HepG2 (cell line): ENCODE data around the gene MIB1. TPM values are rescaled to one million over a fixed set of nuclear protein-coding genes. Genes with fewer than 3 reads are reported as not detected.

Experiments used
- ATAC-seq: fragments of 200-7000 bp; cut with Tn5 transposase; 3 replicates; pipeline ENCODE4 v1.9.1; 2020; ENCODE audit warnings: mild to moderate bottlenecking, moderate library complexity
- BruUV-seq: library from RNA; stranded (reverse); fragments of 400-500 nt; replicated peaks from 2 replicates; lab custom pipeline; 2021; lab: Mats Ljungman, UMichigan
- CTCF ChIA-PET: fragments of 300-600 bp; formaldehyde crosslinking; extraction: SDS; loops from one replicate; lab custom pipeline; 2021; ENCODE audit warnings: low total read pairs, inconsistent platforms, low intra/inter-chr PET ratio; lab: Yijun Ruan, JAX
- POLR2A ChIA-PET: fragments of 350-600 bp; sonication (Branson Sonifier 250); formaldehyde crosslinking; loops from one replicate; lab custom pipeline; 2020; ENCODE audit warnings: antibody characterized with exemption, inconsistent platforms; lab: Yijun Ruan, JAX
- DNase-seq: peaks from one replicate; pipeline ENCODE4 v3.0.0-alpha.2; 2015; ENCODE audit warnings: low spot score
- FAIRE-seq: peaks from 3 replicates; lab custom pipeline; 2011; peaks lifted over from hg19 to GRCh38; lab: Jason Lieb, UNC
- H2AFZ ChIP-seq: one replicate; pipeline ENCODE4 v1.6.1; 2011; ENCODE audit warnings: low read length, inconsistent platforms
- H3K27ac ChIP-seq: fragments of 300-600 bp; 3 replicates; pipeline ENCODE4 v1.8.0; 2011; ENCODE audit warnings: mixed run types, mild to moderate bottlenecking, mixed read lengths, low read length, inconsistent platforms; ENCODE audit not compliant: insufficient read depth; ENCODE audit errors: extremely low read length
- H3K27me3 ChIP-seq, 2 experiments: fragments of 200-600 bp in 1 of 2; 2 replicates in 1 of 2; 3 replicates in 1 of 2; pipeline versions ENCODE4 v1.6.0 to v1.8.0; 2011; ENCODE audit warnings: low read length in 2 of 2, mild to moderate bottlenecking in 2 of 2, moderate library complexity in 2 of 2, inconsistent platforms in 1 of 2; ENCODE audit not compliant: insufficient read depth in 2 of 2, control insufficient read depth in 1 of 2
- H3K36me3 ChIP-seq, 2 experiments: fragments of 200-600 bp in 1 of 2; replicated peaks in 1 of 2; 2 replicates in 1 of 2; 3 replicates in 1 of 2; pipeline versions ENCODE4 v1.5.1 to v1.8.0; 2011; ENCODE audit warnings: low read length in 2 of 2, inconsistent platforms in 1 of 2; ENCODE audit not compliant: insufficient read depth in 2 of 2, control insufficient read depth in 1 of 2
- H3K4me1 ChIP-seq: 2 replicates; pipeline ENCODE4 v1.5.1; 2012; ENCODE audit warnings: low read length, inconsistent platforms; ENCODE audit not compliant: insufficient read depth
- H3K4me2 ChIP-seq: 2 replicates; pipeline ENCODE4 v1.6.0; 2011; ENCODE audit warnings: low read depth, low read length, inconsistent platforms
- H3K4me3 ChIP-seq, 3 experiments: fragments of 200-600 bp in 1 of 3; sonication (generic), shearing (Covaris generic) in 1 of 3; replicated peaks in 1 of 3; 2 replicates each; pipeline ENCODE4 v1.5.1; 2011 to 2016; ENCODE audit warnings: low read length in 3 of 3, inconsistent platforms in 2 of 3, low read depth in 2 of 3, mild to moderate bottlenecking in 2 of 3, control low read depth in 1 of 3, mixed read lengths in 1 of 3; ENCODE audit not compliant: insufficient read depth in 1 of 3
- H3K79me2 ChIP-seq: one replicate; pipeline ENCODE4 v1.6.1; 2011; ENCODE audit warnings: low read length, inconsistent platforms; ENCODE audit not compliant: insufficient read depth
- H3K9ac ChIP-seq: 2 replicates; pipeline ENCODE4 v1.6.0; 2011; ENCODE audit warnings: mild to moderate bottlenecking, low read depth, low read length, inconsistent platforms; ENCODE audit not compliant: insufficient read depth
- H3K9me3 ChIP-seq: 2 replicates; pipeline ENCODE4 v1.5.1; 2012; ENCODE audit warnings: mild to moderate bottlenecking, low read length
- H4K20me1 ChIP-seq: 2 replicates; pipeline ENCODE4 v1.6.0; 2011; ENCODE audit warnings: inconsistent platforms, mild to moderate bottlenecking, low read length, moderate library complexity; ENCODE audit not compliant: insufficient read depth
- BRD4 ChIP-seq: sonication (generic); formaldehyde crosslinking; IDR thresholded peaks from 2 replicates; pipeline ENCODE4 v1.4.0; 2020; ENCODE audit warnings: missing genetic modification reagents
- CBFB ChIP-seq: sonication (generic); formaldehyde crosslinking; IDR thresholded peaks from 2 replicates; pipeline ENCODE4 v1.4.0; 2020; ENCODE audit warnings: missing genetic modification reagents
- CEBPG ChIP-seq: IDR thresholded peaks from 2 replicates; pipeline ENCODE4 v1.6.1; 2016
- NRL ChIP-seq: sonication (generic); formaldehyde crosslinking; IDR thresholded peaks from 2 replicates; pipeline ENCODE4 v1.5.0; 2020; ENCODE audit warnings: missing genetic modification reagents, mild to moderate bottlenecking, moderate library complexity, borderline replicate concordance
- SMC3 ChIP-seq: IDR thresholded peaks from 2 replicates; pipeline ENCODE4 v1.6.1; 2011; ENCODE audit warnings: low read length, improper control_type of control experiment
- SOX13 ChIP-seq, 3 experiments: fragments of 450-650 bp in 1 of 3; sonication (generic) in 1 of 3; formaldehyde crosslinking in 1 of 3; IDR thresholded peaks in 2 of 3; conservative IDR thresholded peaks in 1 of 3; 2 replicates each; pipeline versions ENCODE4 v1.5.0 to v1.6.1; 2016 to 2020; ENCODE audit warnings: antibody characterized with exemption in 1 of 3, mild to moderate bottlenecking in 1 of 3, missing compliant biosample characterization in 1 of 3, missing genetic modification reagents in 1 of 3, moderate library complexity in 1 of 3
- ZNF446 ChIP-seq: sonication (generic); formaldehyde crosslinking; IDR thresholded peaks from 2 replicates; pipeline ENCODE4 v1.5.0; 2020; ENCODE audit warnings: mild to moderate bottlenecking, missing genetic modification reagents
- ZNF569 ChIP-seq: sonication (generic); formaldehyde crosslinking; IDR thresholded peaks from 2 replicates; pipeline ENCODE4 v1.5.0; 2020; ENCODE audit warnings: mild to moderate bottlenecking, missing genetic modification reagents, moderate library complexity, borderline replicate concordance
- ZNF589 ChIP-seq: sonication (generic); formaldehyde crosslinking; conservative IDR thresholded peaks from 2 replicates; pipeline ENCODE4 v1.8.0; 2022; ENCODE audit warnings: mild to moderate bottlenecking, moderate library complexity, missing genetic modification reagents
- ZNF660 ChIP-seq: sonication (generic); formaldehyde crosslinking; IDR thresholded peaks from 2 replicates; pipeline ENCODE4 v1.5.1; 2020; ENCODE audit warnings: mild to moderate bottlenecking, low read depth, missing genetic modification reagents, borderline replicate concordance
- WGBS: methylation state at CpG from one replicate; pipeline ENCODE4 v1.1.6; 2017; ENCODE audit warnings: low lambda C conversion rate; 5-methylcytosine and 5-hydroxymethylcytosine counted together
- in situ Hi-C: cut with HindIII; loops from 2 replicates; pipeline ENCODE4 v1.10.0; 2017; ENCODE audit warnings: low pct_unique_long_range_greater_than_20kb; ENCODE audit not compliant: extremely low pct_ligation_motif_present
- intact Hi-C: fragments of 100-400 bp; cut with micrococcal nuclease; formaldehyde crosslinking; loops from one replicate; pipeline ENCODE4 v1.10.0; 2022; ENCODE audit not compliant: unreplicated experiment
- polyA plus RNA-seq, 8 experiments: library from polyadenylated mRNA; depleted of rRNA in 3 of 8; stranded (reverse) in 7 of 8; unstranded in 1 of 8; fragments of >200 nt; fragmentation: Illumina TruSeq in 4 of 8; extraction: Trizol in 4 of 8; gene quantifications; 2 replicates each; pipeline versions ENCODE4 v1.2.1 to v1.2.3, GENCODE V29; 2011 to 2016; ENCODE audit warnings: low read depth in 4 of 8, missing spikeins in 1 of 8, mixed read lengths in 1 of 8; ENCODE audit not compliant: insufficient read depth in 1 of 8
- total RNA-seq, 5 experiments: library from RNA; depleted of rRNA; stranded (reverse); fragments of >200 nt; fragmentation: Illumina TruSeq; extraction: Trizol; gene quantifications; 2 replicates each; pipeline ENCODE4 v1.2.3, GENCODE V29; 2016; ENCODE audit warnings: low read depth in 1 of 5

Gene MIB1
- total and polyA plus RNA-seq, 2 of the 13 experiments (the other 11 are each of a cell fraction or from before 2014, with no cell fraction given): 12.0 to 47.0 TPM

- ATAC-seq (no peak), DNase-seq (no peak), FAIRE-seq (no peak)
- Histone ChIP-seq H3K4me2 (no peak overlapping the region), H3K36me3 (peaks cover 2 to 34% of the 10 kb centered on the region in 2 experiments; a peak in 4 of 5 replicates), H3K9ac (no peak overlapping the region), H4K20me1 (no peaks in the 10 kb centered on the region), H3K9me3 (no peaks in the 10 kb centered on the region), H3K79me2 (no peaks in the 10 kb centered on the region), H3K27ac (no peak overlapping the region), H3K4me3 (no peak overlapping the region), H3K27me3 (no peaks in the 10 kb centered on the region), H2AFZ (no peak overlapping the region), H3K4me1 (peaks cover 13% of the 10 kb centered on the region)
- in situ Hi-C loops (no loop called here), intact Hi-C loops (no loop called here)
- no TSS peak for BruUV-seq
- TF ChIP-seq ZNF589 (CRISPR knock-in tag): no peak
- TF ChIP-seq ZNF569 (CRISPR knock-in tag): no peak
- no peak for TF ChIP-seq BRD4
- TF ChIP-seq CBFB: no peak
- TF ChIP-seq ZNF446: no peak
- TF ChIP-seq NRL: no peak
- no peak for TF ChIP-seq SMC3
- TF ChIP-seq ZNF660 (CRISPR knock-in tag): no peak
- ChIA-PET POLR2A (no interaction called here), CTCF (no interaction called here)
- WGBS: 93% methylated on average over 5 of the region's 5 CpGs
These were observed 123.8 kb downstream of the MIB1 start for GRCh38 chr18:21864386-21864785.

GRCh38 chr18:21865043-21865442 lies 124.5 kb downstream of the MIB1 start:
- H3K27me3 ChIP-seq: no peaks in the 10 kb centered on the region
- 48% methylated on average over 2 of the region's 2 CpGs for WGBS
- no peak for TF ChIP-seq CEBPG
- no peak for TF ChIP-seq SOX13 (IDR thresholded peaks at IDR 0.05)
- peak in 1 of 2 experiments; percentile 42; a peak in 1 of 4 replicates for TF ChIP-seq SOX13 (CRISPR knock-in tag; conservative IDR thresholded peaks at IDR 0.05 in 1 of 2, IDR thresholded peaks at IDR 0.05 in 1 of 2)
- TF ChIP-seq, all 625 proteins: peak for 1
- Histone ChIP-seq H3K27ac (no peak overlapping the region), H3K4me2 (no peak overlapping the region), H3K36me3 (peaks cover 2 to 33% of the 10 kb centered on the region in 2 experiments; a peak in 4 of 5 replicates), H3K4me1 (peaks cover 13% of the 10 kb centered on the region), H3K9me3 (no peaks in the 10 kb centered on the region), H4K20me1 (no peaks in the 10 kb centered on the region), H3K9ac (no peak overlapping the region), H3K79me2 (no peaks in the 10 kb centered on the region), H3K4me3 (no peak overlapping the region), H2AFZ (no peak overlapping the region)
- intact Hi-C loops (no loop called here), in situ Hi-C loops (no loop called here)
- DNase-seq (peak; percentile 29), ATAC-seq (no peak), FAIRE-seq (no peak)
- ChIA-PET POLR2A (no interaction called here), CTCF (no interaction called here)
- no TSS peak for BruUV-seq
